ENCODE results near the gene GNA15.

GNA15 gene

GRCh38 chr19:3208317-3209207 is 72.7 kb downstream of the GNA15 start:
- no peak for DNase-seq (ENCODE audit: low read depth in 2 of 2)

- peak; percentile 60 to 69 for DNase-seq (ENCODE audit: low read depth in 2 of 2)
These were observed 74.6 kb downstream of the GNA15 start for GRCh38 chr19:3210347-3211017.

GRCh38 chr19:3211191-3211590 is 75.4 kb downstream of the GNA15 start:
- DNase-seq (ENCODE audit: low read depth in 2 of 2) = no peak

- no peak for DNase-seq (ENCODE audit: low read depth in 2 of 2)
These were observed 77.3 kb downstream of the GNA15 start for GRCh38 chr19:3213159-3213558.
